HFF-Myc (cell line): ENCODE measurements around the gene MAD2L2.

Experiments
- DNase-seq: peaks from one replicate; pipeline ENCODE4 v3.0.0-alpha.2; 2011; ENCODE audit warnings: low read depth; ENCODE audit errors: extremely low read depth
- H3K4me3 ChIP-seq: replicated peaks from 2 replicates; pipeline ENCODE4 v1.5.1; 2011; ENCODE audit warnings: low read depth, mild to moderate bottlenecking, control low read depth, low read length
- CTCF ChIP-seq: IDR thresholded peaks from 2 replicates; pipeline ENCODE4 v1.5.1; 2012; ENCODE audit warnings: mild to moderate bottlenecking, low read depth, low read length, control low read depth; ENCODE audit errors: missing control alignments

The MAD2L2 gene

DNA sequence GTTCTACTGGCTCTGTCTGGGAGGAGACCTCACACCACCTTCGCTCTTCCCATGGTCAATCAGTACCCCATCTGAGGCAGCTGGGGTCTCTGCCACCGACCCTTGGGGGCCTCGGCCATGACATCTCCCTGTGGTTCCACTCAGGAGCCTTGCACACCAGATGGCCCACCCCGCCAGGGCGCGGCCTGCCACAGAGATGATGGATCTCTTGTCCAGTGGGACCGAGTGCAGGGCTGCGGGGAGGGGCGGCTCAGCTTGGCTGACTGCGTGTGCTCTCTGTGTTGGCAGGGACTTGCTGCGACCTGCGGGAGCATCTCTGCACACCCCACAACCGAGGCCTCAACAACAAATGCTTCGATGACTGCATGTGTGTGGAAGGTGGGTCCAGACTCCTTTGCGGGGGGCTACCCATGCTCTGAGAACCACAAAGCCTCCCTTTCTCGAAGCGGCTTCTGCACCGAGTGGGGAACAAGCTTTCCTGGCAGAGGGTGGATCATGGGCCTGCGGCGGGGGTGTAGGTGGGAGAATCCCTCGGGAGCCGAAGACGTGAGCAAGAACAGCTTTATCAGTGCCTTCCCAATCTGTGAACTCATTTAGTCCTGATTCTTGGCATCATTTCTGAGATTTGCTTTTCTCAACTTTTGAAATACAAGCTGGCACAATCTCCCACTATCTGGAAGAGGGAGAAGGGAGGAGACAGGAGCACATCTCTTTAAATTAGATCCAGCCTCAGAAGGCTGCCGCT, 34.1 kb upstream of the MAD2L2 start:
- DNase-seq: no peak
- H3K4me3 ChIP-seq: no peak overlapping the region
- no peak for TF ChIP-seq CTCF

GRCh38 chr1:11713095-11713494, 32.1 kb upstream of the MAD2L2 start:
- DNase-seq: no peak
- TF ChIP-seq CTCF: no peak
- H3K4me3 ChIP-seq: no peak overlapping the region

GRCh38 chr1:11712285-11712684, 31.3 kb upstream of the MAD2L2 start:
- no peak for TF ChIP-seq CTCF
- no peak overlapping the region for H3K4me3 ChIP-seq
- DNase-seq: no peak

DNA sequence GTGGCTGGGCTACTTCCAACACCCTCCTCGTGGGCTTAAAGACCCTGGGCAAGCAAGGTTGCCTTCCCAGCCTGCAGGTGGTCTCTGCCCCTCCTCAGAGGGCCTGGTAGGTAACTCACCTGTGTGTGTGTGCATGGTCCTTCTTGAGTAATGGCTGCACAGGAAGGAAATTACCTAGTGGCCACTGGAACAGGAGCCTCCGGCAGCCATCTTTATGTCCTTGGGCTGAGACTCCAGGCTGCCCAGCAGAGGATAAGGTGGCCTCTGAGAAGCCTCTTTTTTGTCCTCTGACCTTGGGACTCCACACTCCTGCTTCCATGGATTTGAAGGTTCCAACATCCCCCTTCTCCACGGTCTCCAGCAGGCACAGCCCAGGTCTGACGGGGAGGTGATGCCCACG, 30.5 kb upstream of the MAD2L2 start:
- no peak overlapping the region for H3K4me3 ChIP-seq
- no peak for DNase-seq

GRCh38 chr1:11708554-11709350, 27.8 kb upstream of the MAD2L2 start:
- TF ChIP-seq CTCF: no peak
- no peak for DNase-seq
- H3K4me3 ChIP-seq: no peak overlapping the region

More for the DNA sequence above, 30.5 kb upstream of the MAD2L2 start:
- no peak for TF ChIP-seq CTCF

GRCh38 chr1:11707621-11708276, 26.8 kb upstream of the MAD2L2 start:
- TF ChIP-seq CTCF: no peak
- no peak for DNase-seq
- no peak overlapping the region for H3K4me3 ChIP-seq
